ENCODE data around the gene XIAP.
"Not testable (repeated sequence)": the region's sequence is repeated elsewhere in the genome, so short reads cannot be mapped to it uniquely, and the experiment has no call there.

Gene XIAP

GRCh38 chrX:123859846-123860838 lies at the start of gene XIAP:
Gene XIAP (plus strand): TSS chrX:123860053. CDS start chrX:123885663, 25,610 bp downstream.
- peak; percentile 77 for DNase-seq

- no peak for DNase-seq
Observed at GRCh38 chrX:123814343-123814742, 45.5 kb upstream of the XIAP start.

- DNase-seq, result not testable (repeated sequence)
Observed at GRCh38 chrX:123814934-123815394, 44.9 kb upstream of the XIAP start.

GRCh38 chrX:123817288-123817894 lies 42.5 kb upstream of the XIAP start:
- DNase-seq, result no peak

- DNase-seq, result no peak
Observed at GRCh38 chrX:123818243-123818642, 41.6 kb upstream of the XIAP start.

- no peak for DNase-seq
Observed at GRCh38 chrX:123822965-123823364, 36.9 kb upstream of the XIAP start.

GRCh38 chrX:123830309-123830708 lies 29.5 kb upstream of the XIAP start:
- peak; percentile 49 for DNase-seq

- peak; percentile 62 for DNase-seq
Observed at GRCh38 chrX:123833387-123833786, 26.5 kb upstream of the XIAP start.

GRCh38 chrX:123834116-123834515 lies 25.7 kb upstream of the XIAP start:
- no peak for DNase-seq

GRCh38 chrX:123835661-123836371 lies 24.0 kb upstream of the XIAP start:
- peak; percentile 47 for DNase-seq

- not testable (repeated sequence) for DNase-seq
Observed at GRCh38 chrX:123845129-123845528, 14.7 kb upstream of the XIAP start.

- DNase-seq, result peak; percentile 9
Observed at GRCh38 chrX:123846577-123847038, 13.2 kb upstream of the XIAP start.

- no peak for DNase-seq
Observed at GRCh38 chrX:123847056-123847455, 12.8 kb upstream of the XIAP start.

- DNase-seq, result no peak
Observed at GRCh38 chrX:123849096-123849495, 10.8 kb upstream of the XIAP start.

- DNase-seq, result not testable (repeated sequence)
Observed at GRCh38 chrX:123849906-123850305, 9.9 kb upstream of the XIAP start.

- DNase-seq, result no peak
Observed at GRCh38 chrX:123851079-123851478, 8.8 kb upstream of the XIAP start.

GRCh38 chrX:123854329-123854728 lies 5.5 kb upstream of the XIAP start:
- peak; percentile 10 for DNase-seq

- DNase-seq, result peak; percentile 74
Observed at GRCh38 chrX:123859409-123859845, 426 bp upstream of the XIAP start.

GRCh38 chrX:123860983-123861382 lies 1.1 kb downstream of the XIAP start:
- DNase-seq, result no peak

GRCh38 chrX:123869488-123869887 lies 9.6 kb downstream of the XIAP start:
- no peak for DNase-seq

GRCh38 chrX:123871309-123871708 lies 11.5 kb downstream of the XIAP start:
- no peak for DNase-seq

GRCh38 chrX:123873956-123874355 lies 14.1 kb downstream of the XIAP start:
- DNase-seq, result no peak

- no peak for DNase-seq
Observed at GRCh38 chrX:123876177-123876576, 16.3 kb downstream of the XIAP start.
